Head of caudate nucleus (tissue), 42 donors: ENCODE data around the gene DENND5B.
"Not testable (repeated sequence)": the region's sequence is repeated elsewhere in the genome, so short reads cannot be mapped to it uniquely, and the experiment has no call there.

Experiments used
- DNase-seq, 42 donors: peaks; one replicate each; pipeline versions ENCODE4 v3.0.0 to v3.0.0-alpha.2; 2020 to 2021; ENCODE audit warnings: mixed read lengths in 7 of 42
- intact Hi-C: fragments of 100-400 bp; cut with DNase I; formaldehyde crosslinking; loops from one replicate; pipeline ENCODE4 v1.15.0; 2022

The DENND5B gene

DNA sequence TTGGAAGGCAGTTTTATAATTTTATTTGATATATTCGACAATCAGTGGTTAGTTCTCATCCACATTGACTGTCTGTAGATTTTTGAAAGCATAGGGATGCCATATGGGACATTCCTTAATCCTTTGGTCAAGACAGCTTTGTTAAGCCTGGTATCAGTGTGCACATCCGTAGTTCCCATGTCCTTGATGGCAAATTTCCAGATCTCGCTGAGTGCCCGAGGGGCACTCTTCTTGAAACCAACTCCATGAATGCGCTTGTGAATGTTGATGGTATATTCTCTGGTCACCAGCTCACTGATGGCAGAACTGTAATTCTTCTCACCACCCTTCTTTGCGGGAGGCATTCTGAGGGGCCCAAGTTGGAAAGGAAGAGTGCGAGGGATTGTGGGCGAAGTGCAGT lies 6.1 kb upstream of the DENND5B start:
- intact Hi-C loops = no loop called here
- no peak for DNase-seq

DNA sequence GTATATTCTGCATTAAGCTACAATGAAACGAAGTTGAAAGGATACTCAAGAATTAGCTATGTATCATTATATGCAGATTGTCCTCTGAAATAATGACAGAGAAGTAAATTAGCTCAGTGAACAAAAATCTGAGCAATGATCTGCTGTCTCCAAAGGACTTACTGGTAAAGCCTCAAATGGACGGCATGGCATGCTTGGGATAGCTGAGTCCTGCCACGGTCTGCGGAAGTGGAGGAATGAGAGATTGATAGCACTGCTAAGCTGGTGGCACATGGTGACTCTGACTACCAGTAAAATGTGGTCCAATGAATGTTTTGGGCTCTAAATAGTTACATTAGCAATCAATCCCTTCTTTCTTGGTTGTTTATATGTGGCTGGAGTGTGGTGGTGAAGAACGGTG lies 3.7 kb upstream of the DENND5B start:
- intact Hi-C loops = no loop called here
- DNase-seq = no peak

DNA sequence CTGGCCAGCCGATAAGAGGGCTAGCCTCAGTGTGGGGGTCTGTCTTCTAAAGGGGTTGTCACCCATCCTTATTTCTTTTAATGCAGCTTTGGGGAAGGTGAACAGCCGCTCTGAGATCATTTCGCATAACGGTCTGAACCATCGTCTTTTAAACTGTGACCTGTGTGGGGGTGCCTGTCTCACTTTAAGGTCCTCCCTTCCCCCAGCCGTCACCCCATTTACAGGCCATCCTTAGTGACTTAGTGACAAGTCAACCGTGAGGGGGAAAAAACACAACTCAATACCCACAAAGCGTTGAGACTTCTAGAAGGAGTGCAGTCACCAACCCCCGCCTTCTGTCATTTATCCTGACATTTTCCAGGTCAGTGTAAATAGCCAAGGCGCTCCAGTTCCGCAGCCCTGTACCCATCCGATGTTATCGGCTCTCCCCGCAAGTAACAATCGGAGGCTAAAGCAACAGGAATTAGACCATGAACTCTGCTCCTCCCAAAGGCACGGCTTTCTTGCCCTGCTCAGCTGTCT lies 505 bp upstream of the DENND5B start:
- peak in 35 of 42 donors; percentile 6 to 68 (median 28) for DNase-seq
- intact Hi-C loops = no loop called here

DNA sequence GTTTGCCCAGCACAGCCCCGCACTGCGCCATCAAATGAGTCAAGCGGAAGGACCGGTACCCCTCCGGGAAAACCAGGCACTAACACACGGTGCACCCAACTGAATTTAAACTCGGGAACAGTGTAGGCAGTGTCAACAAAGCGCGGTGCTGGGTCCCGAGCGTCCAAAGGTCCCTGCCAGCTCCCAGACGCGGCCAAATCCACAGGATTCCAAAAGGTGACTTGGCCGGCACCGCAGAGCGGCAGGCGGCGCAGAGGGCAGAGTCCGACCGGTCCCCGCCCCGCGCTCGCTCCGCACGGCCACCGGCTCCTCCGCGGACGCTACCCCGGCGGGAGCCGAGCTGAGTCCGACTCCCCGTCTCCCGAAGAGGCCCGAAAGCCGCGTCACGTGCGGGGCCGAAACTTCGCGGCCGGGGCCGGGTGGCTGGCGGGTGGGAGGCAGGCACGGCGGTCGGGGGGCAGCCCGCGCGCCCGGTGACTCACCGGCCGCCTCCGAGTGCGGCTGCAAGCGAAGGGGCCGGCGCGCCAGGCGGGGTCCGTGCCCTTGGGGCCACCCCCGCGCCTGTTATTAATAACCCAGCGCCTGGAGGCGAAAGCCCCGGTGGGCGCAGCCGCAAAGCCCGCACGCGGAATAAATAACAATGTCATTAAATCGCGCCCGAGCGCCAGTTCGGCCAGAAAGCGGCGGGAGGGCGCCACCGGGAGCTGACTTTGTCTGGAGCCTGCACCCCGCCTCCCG lies 863 bp downstream of the DENND5B start:
- peak; percentile 42 to 88 (median 76) for DNase-seq
- intact Hi-C loops = no loop called here

- peak in 32 of 42 donors; percentile 58 to 89 (median 74) for DNase-seq
- intact Hi-C loops = no loop called here
Measured at GRCh38 chr12:31589598-31589903, 1.4 kb downstream of the DENND5B start.

DNA sequence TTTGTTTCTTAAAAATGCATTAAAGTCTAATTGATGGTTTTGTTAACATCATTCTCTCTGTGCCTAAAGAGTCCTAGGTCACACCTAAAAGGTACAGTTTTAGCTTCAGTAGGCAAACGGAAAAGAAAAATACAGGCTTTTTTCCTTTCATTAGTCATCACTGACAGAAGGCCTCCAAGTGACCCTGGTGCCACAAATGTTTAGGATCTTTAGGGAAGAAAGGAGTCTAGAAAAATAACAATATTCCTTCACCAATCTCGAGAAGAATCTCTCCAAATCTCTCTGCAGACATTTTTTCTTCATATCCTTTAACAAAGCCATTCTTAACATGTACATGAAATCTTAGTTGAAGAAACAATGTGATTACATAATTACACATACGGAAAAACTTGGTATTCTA lies 2.0 kb downstream of the DENND5B start:
- intact Hi-C loops = no loop called here
- DNase-seq = no peak

DNA sequence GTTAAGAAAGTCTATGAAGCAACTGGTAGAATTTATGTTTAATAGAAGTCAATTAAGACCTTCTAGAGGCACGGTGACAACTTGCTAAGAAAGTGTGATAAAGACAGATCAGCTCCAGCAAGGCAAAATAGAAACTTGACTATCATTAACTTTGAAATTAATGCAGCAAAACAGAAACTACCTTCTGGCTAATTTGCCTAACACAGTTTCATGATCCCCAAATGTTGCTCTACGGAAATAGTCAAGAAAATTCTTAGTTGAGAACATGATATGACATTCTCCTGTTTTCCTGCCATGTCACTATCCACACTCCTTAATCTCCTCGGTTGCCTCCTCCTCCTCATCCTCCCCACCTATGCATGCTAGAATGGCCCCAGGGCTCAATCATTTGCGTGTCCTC lies 4.2 kb downstream of the DENND5B start:
- intact Hi-C loops = no loop called here
- DNase-seq = no peak

GRCh38 chr12:31585895-31586294 lies 5.0 kb downstream of the DENND5B start:
- intact Hi-C loops = no loop called here
- no peak for DNase-seq

- intact Hi-C loops = no loop called here
- DNase-seq = no peak
Measured at GRCh38 chr12:31585271-31585670, 5.7 kb downstream of the DENND5B start.

DNA sequence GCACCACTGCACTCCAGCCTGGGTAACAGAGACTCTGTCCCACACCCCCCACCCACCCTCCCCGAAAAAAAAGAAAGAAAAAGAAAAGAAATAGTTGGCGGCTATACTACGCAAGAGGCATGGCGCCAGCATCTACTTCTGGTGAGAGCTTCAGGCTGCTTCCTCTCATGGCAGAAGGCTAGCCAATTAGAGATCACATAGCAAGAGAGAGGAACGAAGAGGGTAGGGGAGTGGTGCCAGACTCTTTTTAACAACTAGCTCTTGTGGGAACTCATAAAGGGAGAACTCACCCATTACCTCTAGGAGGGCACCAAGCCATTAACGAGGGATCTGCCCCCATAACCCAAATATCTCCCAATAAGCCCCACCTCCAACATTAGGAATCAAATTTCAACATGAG lies 6.2 kb downstream of the DENND5B start:
- DNase-seq = no peak
- intact Hi-C loops = no loop called here

DNA sequence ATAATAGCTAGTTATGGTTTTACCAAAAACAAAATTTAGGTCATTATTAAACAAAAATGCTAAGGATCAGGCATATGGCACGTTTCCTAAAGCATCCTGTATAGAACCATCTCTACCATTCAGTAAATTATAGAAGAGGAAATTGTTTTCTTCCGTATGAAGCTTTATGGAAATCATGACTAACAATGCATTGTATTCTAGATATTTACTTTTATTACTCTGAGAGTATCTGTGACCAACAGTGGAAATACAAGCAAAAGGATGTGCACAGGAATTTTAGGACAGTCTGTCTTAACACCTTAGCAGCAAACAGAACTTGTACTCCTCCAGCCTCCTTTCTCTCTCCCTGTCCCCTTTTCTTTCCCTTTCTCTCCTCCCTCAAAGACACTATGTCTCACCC lies 7.1 kb downstream of the DENND5B start:
- intact Hi-C loops = no loop called here
- DNase-seq = no peak

DNA sequence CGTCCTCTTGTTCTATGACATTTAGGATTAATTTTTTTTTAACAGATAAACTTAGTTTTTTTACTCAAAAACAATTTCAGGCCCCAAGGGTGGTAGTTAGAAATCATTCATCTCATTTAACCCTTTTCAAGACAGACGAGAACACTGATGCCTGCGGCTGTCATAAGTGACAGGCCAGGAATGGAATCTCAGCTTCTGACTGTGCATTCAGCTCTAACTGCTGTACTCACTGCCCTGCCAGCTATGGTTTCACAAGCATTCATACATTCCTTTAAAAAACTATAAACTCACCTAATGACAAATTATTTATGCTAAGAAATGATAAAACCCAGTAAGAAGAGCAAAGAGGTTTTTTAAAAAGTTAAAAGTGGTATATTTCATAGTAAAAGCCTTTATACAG lies 8.8 kb downstream of the DENND5B start:
- no peak for DNase-seq
- intact Hi-C loops = no loop called here

GRCh38 chr12:31578632-31579031 lies 12.3 kb downstream of the DENND5B start:
- intact Hi-C loops = no loop called here

DNA sequence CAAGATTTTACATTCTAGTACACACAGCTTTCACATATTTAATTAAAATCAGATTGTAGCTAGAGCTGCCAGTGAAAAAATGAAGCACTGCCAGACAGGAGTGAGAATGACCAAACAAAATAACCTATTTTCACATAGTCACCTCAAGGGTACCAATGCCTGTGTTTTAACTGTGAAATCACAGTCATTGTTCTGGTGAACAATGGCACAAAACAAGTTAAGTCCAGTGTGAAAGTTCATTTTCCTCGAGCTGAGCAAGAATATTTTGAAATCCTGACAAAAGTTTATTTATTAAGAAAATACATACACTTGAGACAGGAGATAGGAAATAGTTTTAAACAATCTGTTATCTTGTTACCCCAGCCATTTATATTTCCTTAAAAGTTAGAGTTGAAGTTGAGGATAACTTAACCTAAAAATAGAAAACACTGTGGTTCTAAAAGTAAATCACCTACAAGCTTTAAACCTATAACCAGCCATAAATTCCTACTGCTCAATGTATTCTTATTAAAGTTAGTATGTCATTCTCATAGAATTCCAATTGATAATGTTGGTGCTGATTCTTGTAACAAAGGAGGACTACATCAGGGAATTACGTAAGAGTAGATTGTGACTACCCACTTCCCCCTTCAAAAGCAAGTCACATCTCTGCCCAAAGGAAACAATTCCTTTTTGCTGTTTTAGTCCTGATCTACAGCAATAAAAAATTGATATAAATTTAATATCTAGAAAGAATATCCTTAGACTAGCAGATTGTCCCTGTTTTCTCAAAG lies 15.9 kb downstream of the DENND5B start:
- intact Hi-C loops = no loop called here
- DNase-seq = no peak

More at GRCh38 chr12:31578632-31579031, 12.3 kb downstream of the DENND5B start:
- peak in 37 of 42 donors; percentile 12 to 78 (median 49) for DNase-seq

GRCh38 chr12:31574367-31574766 lies 16.6 kb downstream of the DENND5B start:
- DNase-seq, intact Hi-C loops: not testable (repeated sequence)

DNA sequence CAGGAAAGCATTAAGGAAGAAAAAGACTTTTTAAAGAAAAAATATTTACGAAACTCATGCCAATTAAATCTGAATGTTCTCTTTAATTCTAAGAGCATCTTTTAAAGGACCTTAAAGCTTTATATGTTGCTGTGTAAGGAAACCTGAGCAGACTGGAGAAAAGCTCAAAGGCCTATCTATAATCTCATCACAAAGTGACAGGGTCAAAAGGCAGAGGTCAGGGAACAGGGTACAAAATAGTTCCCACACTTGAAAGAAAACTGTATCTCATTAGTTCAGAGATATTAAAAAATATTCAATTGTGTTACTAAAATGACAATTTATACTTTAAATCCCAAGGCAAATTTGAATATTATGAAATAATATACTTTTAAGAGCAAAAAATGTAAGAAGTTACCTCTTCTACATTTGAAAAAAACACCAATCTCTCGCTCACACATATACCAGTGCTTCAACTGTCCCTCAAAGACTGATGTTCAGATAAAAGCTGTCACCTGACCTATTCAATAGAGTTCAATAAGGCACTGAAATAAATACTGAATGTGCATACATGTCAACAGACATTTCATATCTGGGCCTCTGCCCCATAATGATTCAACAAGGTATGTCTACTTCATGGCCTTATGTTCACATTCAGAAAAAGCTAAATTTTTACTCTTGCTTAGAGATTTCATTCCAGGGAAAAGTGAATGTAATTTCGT lies 17.9 kb downstream of the DENND5B start:
- no peak for DNase-seq
- intact Hi-C loops = no loop called here

- DNase-seq = no peak
- intact Hi-C loops = no loop called here
Measured at GRCh38 chr12:31570880-31571279, 20.1 kb downstream of the DENND5B start.

- DNase-seq, intact Hi-C loops: not testable (repeated sequence)
Measured at GRCh38 chr12:31569517-31569916, 21.4 kb downstream of the DENND5B start.

DNA sequence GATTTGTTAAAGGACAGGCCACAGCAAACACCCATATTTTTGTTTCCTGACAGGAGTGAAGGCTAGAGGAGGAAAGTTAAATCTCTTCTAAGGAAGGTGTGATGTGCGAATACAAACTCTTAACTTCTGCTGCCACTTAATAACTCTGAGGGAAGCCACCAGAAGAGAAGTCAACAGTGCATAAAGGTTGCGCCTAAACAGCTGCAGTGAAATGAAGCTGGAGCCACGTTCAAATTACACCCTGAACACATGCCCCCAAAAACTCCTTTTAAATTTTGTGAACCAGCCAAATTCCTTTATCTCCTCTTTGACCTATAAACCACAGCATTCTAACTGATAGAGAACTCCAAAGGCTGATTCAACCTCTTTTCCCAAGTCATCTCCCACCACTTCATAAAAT lies 22.4 kb downstream of the DENND5B start:
- no peak for DNase-seq
- intact Hi-C loops = no loop called here

DNA sequence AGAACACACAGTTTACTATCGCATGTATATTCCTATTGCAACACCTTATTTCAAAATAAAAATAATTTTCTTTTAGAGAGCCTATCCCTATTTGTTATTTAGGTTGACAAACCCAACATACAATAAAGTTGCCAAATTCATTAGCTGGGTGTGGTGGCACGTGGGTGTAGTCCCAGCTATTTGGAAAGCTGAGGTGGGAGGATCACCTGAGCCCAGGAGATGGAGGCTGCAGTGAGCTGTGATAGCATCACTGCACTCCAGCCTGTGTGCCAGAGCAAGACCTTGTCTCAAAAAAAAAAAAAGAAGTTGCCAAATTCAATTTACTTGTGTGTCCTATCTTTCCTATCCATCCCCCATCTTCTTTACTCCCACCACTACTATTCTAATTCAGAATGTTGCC lies 23.9 kb downstream of the DENND5B start:
- peak in 19 of 42 donors; percentile 10 to 68 (median 31) for DNase-seq
- intact Hi-C loops = no loop called here
